Fibroblast of villous mesenchyme (primary cell): ENCODE measurements around the gene FRY. TPM values are rescaled to one million over a fixed set of nuclear protein-coding genes. Genes with fewer than 3 reads are reported as not detected.
A peak's percentile ranks its signal among the peaks of the same experiment; 100 is the strongest.

Experiments
- DNase-seq: peaks from one replicate; pipeline ENCODE4 v3.0.0-alpha.2; 2010; ENCODE audit warnings: low read depth
- H3K4me3 ChIP-seq: 2 replicates; pipeline ENCODE4 v1.5.1; 2011; ENCODE audit warnings: low read depth, mild to moderate bottlenecking, low read length
- CTCF ChIP-seq: IDR thresholded peaks from 2 replicates; pipeline ENCODE4 v1.5.1; 2012; ENCODE audit warnings: low read depth, mild to moderate bottlenecking, low read length; ENCODE audit not compliant: insufficient read depth
- total RNA-seq: library from RNA; depleted of rRNA; stranded (reverse); fragments of >200 nt; gene quantifications from 2 replicates; pipeline ENCODE4 v1.2.3, GENCODE V29; 2012

FRY gene
- total RNA-seq, 1 donor = 27.2 TPM

GRCh38 chr13:32134241-32135055 is 102.9 kb downstream of the FRY start:
- no peak for TF ChIP-seq CTCF
- H3K4me3 ChIP-seq = no peak overlapping the region
- no peak for DNase-seq

GRCh38 chr13:32135056-32135390 is 103.4 kb downstream of the FRY start:
- no peak for TF ChIP-seq CTCF
- peak; percentile 46 for DNase-seq
- H3K4me3 ChIP-seq = no peak overlapping the region

GRCh38 chr13:32135655-32136054 is 104.1 kb downstream of the FRY start:
- no peak overlapping the region for H3K4me3 ChIP-seq
- no peak for TF ChIP-seq CTCF
- no peak for DNase-seq

GRCh38 chr13:32136061-32136460 is 104.5 kb downstream of the FRY start:
- no peak for TF ChIP-seq CTCF
- H3K4me3 ChIP-seq = no peak overlapping the region
- DNase-seq = no peak

- no peak overlapping the region for H3K4me3 ChIP-seq
- DNase-seq = no peak
- no peak for TF ChIP-seq CTCF
Observed at GRCh38 chr13:32136716-32137115, 105.1 kb downstream of the FRY start.

GRCh38 chr13:32139251-32139650 is 107.7 kb downstream of the FRY start:
- H3K4me3 ChIP-seq = no peak overlapping the region
- no peak for TF ChIP-seq CTCF
- DNase-seq = no peak

- H3K4me3 ChIP-seq = no peak overlapping the region
- TF ChIP-seq CTCF = no peak
- DNase-seq = no peak
Observed at GRCh38 chr13:32140109-32140508, 108.5 kb downstream of the FRY start.
